Central memory CD4-positive, alpha-beta T cell (primary cell): Measurements from ENCODE around the gene ERC2.
"Not testable (repeated sequence)": the region's sequence is repeated elsewhere in the genome, so short reads cannot be mapped to it uniquely, and the experiment has no call there.

ENCODE experiments used
- DNase-seq: peaks from one replicate; pipeline ENCODE4 v3.0.0; 2022

The ERC2 gene

DNA sequence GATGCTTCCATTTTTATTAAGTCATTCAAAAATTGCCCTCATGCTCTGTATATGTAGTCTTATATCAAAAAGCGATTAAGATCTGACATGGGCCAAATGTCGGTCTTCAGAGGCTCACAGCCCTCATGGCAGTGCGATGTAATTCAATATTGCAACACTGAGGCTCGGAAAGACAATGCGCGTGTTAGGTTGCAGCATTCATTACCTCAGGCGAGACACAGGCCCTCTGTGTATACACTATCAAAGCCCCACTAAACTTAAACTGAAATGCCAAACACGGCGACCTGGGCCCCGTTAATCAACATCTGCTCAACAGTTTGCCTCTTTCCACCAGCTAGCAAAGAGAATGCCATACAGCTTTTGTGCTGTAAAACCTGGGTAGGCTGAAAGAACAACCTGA lies 413.4 kb downstream of the ERC2 start:
- no peak for DNase-seq

- DNase-seq = no peak
Measured at GRCh38 chr3:56053727-56054126, 414.5 kb downstream of the ERC2 start.

DNA sequence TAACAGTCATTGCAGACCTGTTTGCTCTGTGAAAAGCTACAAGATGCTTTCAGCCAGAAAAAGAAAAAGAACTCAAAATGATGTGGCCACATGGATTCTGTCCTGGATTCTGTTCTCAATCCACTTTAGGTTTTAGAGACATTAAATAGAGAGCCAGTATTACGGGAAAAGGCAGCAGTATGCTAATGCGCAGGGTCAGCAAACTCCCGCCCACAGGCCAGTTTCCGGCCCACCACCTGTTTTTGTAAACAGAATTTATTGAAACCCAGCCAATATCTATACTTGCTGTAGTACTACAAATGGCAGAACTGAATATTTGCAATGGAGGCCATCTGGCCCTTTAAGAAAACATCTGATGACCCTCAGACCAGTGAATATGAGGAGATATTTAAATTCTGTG lies 416.1 kb downstream of the ERC2 start:
- DNase-seq = no peak

- DNase-seq = no peak
Measured at GRCh38 chr3:56051052-56051451, 417.2 kb downstream of the ERC2 start.

- no peak for DNase-seq
Measured at GRCh38 chr3:56048946-56049345, 419.3 kb downstream of the ERC2 start.

DNA sequence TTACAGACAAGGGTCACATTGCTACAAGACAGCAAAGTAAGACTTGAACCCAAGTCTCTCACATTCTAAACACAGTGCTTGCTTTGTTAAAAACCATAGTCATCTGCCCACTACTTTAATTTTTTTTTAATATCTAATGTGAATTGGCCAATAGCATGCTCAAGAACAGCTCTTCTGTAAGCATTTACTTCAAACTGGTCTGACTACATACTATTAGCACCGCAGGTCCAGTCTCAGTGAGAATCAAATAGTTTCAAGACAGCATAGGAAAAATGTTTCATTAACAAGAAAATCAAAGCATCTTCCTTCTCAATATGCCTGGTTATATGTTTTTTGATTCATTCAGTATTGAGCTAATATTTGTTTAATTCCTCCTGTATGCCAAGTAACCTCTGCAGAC lies 419.9 kb downstream of the ERC2 start:
- DNase-seq = no peak

DNA sequence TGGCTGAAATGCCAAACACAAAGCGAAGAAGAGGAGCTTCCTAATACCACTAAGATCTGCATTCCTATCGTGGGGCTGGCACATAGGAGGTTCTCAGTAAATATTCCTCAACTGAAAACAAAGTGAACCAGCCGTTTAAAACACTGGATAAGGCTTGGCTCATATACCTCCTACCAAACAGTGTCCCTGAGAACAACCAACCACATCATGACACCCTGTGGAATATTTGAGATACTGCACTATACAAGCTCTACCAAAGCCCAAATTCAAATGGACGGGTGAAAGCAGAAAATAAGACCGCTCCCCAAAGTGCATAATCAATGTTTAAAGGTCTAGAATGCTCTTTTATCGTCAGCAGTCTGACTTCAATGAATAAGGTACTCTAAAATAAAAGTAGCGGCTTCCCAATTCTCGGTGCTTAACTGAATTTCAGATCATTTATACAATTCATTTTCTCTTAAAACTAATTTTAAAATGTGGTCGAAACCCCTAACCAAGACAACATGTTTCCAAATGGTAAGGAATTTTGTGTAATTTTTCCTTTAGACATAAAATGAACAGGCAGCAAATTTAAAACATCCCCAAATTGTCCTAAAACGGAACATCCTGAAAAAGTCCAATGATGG lies 425.8 kb downstream of the ERC2 start:
- DNase-seq = no peak

- DNase-seq = no peak
Measured at GRCh38 chr3:56025326-56025725, 442.9 kb downstream of the ERC2 start.

DNA sequence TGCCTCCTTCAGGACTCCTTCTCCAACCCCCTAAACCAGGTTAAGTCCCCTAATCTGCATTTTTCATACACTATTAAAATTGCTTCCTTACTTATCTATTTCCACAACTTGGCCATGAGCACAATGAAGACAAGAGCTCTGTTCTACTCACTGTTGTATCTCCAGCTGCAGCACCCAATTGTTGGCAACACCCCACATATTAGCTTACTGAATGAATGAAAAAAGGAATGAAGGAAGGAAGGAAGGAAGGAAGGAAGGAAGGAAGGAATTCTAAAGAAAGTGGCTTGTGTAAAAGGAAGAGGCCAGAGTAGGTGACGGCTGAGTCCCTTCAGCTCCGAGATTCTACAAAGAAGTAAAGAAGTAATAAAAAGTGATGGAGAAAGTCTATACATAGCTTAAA lies 444.7 kb downstream of the ERC2 start:
- no peak for DNase-seq

- no peak for DNase-seq
Measured at GRCh38 chr3:56022619-56023018, 445.6 kb downstream of the ERC2 start.

DNA sequence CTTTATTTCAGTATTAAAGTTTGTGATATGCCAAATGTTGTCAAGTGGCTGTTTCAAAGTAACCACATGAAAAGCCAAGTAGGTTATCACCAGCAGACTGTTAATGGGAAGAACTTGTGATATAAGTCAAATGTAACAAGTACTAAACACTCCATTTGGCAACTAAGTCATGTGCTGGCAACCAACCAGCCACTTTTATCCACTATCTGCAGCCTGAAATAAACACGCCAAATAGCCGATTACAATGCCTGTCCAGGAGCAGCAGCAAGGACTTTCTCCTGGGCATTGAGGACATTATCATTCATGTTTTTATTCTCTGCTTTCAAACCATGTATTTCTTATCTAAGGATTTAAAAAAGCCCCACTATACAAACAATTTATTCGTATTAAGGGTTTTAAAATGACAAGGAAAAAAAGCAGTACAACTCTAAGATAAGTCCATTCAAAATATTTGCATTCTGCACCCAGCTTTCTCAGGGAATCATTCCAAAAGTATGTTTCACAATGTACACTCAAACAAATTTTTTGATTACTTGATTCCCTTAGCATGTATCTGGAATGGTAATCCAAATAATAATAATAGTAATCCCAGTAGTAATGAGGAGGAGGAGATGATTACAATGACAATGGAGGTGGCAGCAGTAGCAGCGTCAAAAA lies 448.6 kb downstream of the ERC2 start:
- DNase-seq = no peak

DNA sequence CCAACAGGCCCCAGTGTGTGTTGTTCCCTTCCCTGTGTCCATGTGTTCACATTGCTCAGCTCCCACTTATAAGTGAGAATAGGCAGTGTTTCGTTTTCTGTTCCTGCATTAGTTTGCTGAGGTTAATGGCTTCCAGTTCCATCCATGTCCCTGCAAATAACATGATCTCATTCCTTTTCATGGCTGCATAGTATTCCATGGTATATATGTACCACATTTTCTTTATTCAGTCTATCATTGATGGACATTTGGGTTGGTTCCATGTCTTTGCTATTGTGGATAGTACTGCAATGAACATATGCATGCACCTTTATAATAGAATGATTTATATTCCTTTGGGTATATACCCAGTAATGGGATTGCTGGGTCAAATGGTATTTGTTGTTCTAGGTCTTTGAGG lies 452.9 kb downstream of the ERC2 start:
- not testable (repeated sequence) for DNase-seq

DNA sequence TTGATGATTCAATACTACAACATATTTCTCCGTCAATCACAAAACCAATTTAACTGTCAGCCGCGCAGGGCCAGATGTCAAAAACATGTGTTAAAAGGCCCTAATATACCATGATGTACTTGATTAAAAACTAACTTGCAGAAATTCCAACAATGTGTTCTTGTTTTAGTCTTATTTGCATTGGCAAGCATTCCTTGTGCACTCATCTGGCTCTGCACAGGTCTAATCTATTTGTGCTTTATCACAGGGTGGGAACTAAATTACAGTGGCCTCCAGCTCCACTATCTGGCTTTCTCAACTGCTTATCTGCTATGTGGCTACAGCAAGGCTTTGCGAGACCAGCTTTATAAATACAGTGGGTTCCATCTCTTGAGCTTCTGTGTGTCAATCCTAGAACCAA lies 455.5 kb downstream of the ERC2 start:
- DNase-seq = no peak

DNA sequence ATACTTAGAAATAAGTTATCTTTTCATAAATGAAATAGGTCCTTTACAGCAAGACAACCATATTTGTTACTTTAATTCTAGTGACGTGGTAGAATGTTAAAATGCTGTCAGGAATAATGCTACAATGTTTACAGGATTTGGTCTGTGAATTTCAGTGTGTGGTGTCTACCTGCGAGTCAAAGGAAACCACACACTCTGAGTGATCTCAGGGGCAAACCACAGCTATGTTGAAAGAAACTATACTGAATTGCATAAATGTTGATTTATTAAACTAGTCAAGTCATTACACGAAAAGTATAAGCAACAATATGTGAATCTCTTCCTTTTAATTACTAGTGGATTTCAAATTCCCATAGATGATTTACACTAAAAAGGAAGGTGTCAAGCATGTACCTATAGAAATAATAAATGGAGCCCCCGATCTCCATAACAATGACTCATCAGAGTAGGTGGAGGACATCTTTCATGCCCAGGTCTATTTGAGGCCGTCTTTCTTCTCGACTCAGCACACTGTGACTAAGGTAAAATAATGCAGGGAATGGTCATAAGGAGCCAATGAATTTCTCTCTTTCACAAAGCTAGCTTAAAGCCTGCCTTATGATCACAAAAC lies 463.0 kb downstream of the ERC2 start:
- DNase-seq = no peak

GRCh38 chr3:56003129-56003528 lies 465.1 kb downstream of the ERC2 start:
- DNase-seq = no peak

DNA sequence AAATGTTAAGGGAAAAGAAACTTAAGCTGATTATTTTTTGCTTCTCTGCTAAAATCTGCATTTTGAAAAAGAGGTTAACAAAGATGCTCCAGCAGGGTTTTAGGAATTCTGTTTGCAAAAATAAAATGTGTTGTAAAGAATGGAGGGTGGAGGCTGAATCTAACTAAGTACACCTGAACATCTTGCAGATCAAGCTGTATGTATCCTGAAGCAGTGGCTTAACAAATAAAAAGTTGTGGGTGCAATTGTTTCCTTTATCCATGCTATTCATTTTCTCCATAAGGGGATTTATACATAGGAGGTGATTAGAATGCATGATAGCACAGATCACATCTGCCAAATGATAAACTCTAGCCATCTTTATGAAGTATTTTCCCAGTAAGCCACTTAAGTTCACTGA lies 466.3 kb downstream of the ERC2 start:
- no peak for DNase-seq

DNA sequence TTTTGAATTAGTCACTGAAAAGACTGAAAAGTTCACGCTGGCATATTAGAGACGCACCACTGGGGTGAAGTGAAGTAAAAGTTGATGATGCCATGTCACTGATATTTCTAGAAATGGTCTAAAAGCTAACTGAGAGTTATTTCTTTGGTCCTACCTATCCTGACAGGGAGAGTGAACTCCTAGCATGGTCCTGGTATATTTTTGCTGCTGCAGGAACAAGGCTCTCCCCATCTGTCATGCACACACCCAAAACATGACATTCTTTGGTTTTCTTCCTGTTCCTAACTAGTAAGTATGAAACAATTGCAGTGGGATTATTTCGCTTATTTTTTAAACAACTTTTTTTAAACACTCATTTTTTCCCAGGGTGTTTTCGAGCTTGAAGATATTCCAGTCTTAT lies 466.7 kb downstream of the ERC2 start:
- DNase-seq = no peak

DNA sequence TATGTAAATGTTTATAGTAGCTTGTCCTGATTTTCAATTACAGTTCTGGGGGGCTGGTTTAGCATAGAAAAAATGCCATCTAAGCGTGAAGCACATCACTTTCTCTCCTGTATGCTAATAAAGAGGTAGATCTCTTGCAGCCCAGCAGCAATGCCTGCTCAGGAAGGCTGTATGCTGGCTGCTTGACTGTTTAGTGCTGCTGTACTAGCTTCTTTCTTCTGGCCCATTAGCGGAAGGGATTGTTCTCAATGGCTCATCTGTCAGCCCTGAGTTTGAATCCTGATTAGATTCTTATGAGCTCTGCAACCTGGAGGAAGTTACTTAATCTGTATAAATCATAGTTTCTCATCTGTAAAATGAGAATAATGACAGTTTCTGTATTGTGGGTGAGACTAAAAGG lies 478.9 kb downstream of the ERC2 start:
- no peak for DNase-seq

GRCh38 chr3:55988905-55989304 lies 479.4 kb downstream of the ERC2 start:
- DNase-seq = no peak

DNA sequence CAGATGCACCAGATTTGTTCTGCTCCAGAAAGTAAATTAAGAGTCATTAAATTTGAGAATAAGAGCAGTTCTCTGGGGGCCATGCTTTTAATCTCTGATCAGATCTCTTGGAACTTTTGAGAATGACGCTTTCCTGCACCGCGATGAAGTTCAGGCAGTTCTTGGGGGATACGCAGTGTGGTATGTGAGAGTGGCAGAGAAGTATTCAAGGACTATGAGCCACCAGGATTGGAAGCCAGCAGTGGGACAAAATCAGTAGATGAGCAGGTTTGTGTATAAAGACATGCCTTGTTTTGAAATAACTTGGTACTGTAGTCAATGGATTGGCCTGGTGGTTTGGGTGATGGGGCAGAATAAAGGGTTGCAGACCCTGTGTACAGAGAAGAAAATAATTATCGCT lies 483.6 kb downstream of the ERC2 start:
- no peak for DNase-seq

- no peak for DNase-seq
Measured at GRCh38 chr3:55978953-55979352, 489.3 kb downstream of the ERC2 start.

DNA sequence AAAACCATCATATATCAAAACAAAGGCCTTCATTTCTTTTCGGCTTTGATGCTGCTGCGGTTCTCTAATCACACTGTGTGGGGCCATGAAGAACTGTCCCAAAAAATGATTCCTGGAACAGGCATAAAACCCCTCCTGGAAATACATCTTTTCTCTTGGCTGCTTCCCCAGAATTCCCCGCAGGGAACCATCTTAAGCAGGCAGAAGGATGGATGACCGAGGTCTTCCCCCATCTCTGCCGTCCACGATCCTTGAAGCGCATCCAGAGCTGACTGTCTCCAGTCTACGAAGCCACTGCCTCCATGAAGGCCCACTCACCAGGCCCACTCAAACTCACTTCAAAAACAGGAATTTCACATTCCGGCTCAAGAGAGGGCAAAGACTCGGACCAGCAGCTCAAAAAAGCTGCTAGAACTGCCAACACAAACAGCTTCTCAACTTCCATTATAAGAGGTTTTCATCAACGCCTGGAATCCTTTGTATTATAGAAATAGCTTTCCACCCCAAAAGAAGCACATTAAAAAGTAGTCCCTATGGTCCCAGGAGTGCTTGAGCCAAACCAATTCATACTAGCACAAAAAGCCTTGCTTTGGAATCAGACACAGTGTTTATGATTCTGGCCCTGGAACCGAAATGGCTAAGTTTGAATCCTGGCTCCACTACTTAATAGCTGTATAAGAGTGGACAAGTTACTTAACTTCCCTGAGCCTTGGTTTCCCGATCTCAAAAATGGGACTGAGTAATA lies 493.7 kb downstream of the ERC2 start:
- no peak for DNase-seq

DNA sequence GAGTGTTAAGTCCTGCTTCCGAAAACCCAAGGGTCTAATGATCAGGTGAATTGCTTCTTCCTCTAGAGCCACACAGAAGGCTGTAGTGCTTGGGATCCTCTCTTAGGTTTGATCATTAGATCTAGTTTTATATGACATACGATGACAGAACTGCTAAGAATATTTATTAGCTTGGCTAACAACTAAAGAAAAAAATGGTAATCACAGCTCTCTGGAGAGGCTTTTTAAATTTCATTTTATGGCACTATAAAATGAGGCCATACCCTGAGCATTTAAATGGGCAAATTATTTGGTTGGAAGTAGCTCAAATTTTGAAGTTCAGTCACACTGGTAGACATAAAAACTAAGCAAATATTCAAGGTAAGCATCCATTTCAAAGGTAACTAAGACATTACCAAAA lies 498.6 kb downstream of the ERC2 start:
- no peak for DNase-seq

DNA sequence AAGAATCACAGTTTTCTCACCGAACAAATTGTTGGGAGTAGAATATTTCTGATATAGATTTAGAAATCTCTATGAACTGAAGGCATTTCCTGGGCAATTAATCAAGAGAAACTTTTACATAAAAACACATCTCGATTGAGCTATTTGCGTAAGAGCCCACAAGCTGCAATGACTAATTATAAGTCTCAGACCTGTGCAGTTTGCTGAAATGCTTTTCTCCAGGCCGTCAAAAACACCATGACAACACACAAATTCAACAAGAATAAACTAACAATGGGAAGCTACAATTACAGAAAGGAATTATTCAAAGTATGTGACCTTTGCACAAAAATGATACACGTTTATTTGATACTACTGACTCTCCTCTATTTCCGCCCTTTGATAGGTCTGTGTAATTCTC lies 499.9 kb downstream of the ERC2 start:
- no peak for DNase-seq
